Endothelial cell of hepatic sinusoid (primary cell): Measurements from ENCODE around the gene HUS1B.
"Not testable (repeated sequence)": the region's sequence is repeated elsewhere in the genome, so short reads cannot be mapped to it uniquely, and the experiment has no call there.

Experiments
- in situ Hi-C: cut with HindIII; loops from 2 replicates; pipeline ENCODE4 v1.10.0; 2017; ENCODE audit warnings: low sequenced_read_pairs

HUS1B gene

GRCh38 chr6:680251-680650, 23.4 kb upstream of the HUS1B start:
- in situ Hi-C loops, result loop anchor here (5.0 kb wide), 1 partner anchor 48 kb away; no protein-coding TSS in a partner anchor

DNA sequence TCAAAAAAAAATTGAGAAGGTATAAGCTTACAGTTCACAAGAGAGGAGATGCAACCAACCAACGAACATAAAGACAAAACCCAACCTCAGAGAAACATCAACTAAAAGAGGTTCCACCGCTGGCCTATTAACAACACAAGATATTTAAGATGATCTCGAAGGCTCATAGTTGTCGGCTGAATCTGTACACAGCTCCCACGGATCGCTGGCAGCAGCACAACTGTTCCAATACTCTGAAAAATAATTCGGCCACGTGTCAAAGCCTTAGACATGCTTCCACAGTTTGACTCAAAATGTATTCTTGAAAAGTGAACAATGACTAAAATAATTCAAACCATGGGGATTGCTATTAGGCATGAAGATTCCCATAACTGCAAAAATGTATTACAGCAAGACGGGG, 22.4 kb upstream of the HUS1B start:
- in situ Hi-C loops, result no loop called here

DNA sequence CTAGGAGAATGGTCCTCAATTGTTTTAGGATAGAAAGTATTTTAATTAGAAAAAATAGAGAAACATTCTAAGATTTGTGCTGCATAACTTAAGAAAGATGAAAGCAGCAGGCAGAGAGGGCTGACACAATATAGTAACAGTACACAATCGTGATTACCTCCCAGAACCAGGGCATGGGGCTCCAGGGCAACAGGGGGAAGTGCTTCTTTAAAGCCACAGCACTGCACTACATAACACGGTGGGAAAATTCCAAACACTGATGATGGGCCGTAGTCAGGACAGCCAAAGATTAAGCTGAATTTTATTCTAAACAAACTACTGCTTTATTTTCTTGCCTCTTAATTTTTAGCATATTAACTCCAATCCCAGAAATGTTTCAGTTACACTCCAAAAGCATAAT, 21.6 kb upstream of the HUS1B start:
- in situ Hi-C loops, result no loop called here

DNA sequence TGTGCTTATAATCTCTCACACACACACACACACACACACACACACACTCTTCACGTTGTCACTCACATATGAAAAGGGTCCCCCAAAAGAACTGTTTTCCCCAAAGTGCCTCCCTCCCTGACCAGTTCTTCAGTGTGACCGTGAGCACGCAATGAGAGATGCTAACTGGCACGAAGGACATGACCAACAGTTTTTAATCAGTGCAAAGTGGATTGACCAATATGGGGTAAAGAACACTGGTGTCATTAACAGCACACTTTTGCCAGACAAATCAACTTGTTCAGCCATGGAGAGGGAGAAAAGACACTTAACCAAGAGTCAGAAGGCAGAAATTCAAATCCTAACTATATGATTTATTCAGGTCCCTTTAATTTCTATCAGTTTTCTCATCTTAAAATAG, 21.0 kb upstream of the HUS1B start:
- in situ Hi-C loops, result no loop called here

- in situ Hi-C loops, result no loop called here
Observed at GRCh38 chr6:674956-675355, 18.1 kb upstream of the HUS1B start.

- in situ Hi-C loops, result no loop called here
Observed at GRCh38 chr6:674406-674805, 17.5 kb upstream of the HUS1B start.

DNA sequence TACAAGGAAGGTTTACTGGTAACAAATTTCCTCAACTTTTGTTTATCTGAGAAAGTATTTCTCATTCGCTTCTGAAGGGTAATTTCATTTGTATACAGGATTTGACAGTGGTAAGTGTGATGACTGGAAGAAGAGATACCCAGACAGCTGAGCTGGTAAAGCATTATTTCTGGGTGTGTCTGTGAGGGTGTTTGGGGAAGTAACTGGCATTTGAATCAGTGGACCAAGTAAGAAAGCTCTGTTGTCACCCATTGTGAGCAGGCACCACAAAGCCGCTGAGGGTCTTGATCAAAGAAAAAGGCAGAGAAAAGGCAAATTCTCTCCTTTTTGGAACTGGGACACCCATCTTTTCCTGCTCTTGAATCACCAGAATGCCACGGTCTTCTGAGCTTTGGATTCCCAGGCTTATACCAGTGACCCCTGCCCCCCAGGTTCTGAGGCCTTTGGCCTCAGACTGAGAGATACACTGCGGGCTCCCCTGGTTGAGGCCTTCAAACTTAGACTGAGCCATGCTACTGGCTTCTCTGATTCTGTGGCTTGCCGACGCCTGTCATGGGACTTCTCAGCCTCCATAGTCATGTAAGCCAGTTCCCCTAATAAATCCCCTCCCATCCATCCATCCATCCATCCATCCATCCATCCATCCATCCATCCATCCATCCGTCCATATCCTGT, 10.5 kb upstream of the HUS1B start:
- in situ Hi-C loops, result no loop called here

DNA sequence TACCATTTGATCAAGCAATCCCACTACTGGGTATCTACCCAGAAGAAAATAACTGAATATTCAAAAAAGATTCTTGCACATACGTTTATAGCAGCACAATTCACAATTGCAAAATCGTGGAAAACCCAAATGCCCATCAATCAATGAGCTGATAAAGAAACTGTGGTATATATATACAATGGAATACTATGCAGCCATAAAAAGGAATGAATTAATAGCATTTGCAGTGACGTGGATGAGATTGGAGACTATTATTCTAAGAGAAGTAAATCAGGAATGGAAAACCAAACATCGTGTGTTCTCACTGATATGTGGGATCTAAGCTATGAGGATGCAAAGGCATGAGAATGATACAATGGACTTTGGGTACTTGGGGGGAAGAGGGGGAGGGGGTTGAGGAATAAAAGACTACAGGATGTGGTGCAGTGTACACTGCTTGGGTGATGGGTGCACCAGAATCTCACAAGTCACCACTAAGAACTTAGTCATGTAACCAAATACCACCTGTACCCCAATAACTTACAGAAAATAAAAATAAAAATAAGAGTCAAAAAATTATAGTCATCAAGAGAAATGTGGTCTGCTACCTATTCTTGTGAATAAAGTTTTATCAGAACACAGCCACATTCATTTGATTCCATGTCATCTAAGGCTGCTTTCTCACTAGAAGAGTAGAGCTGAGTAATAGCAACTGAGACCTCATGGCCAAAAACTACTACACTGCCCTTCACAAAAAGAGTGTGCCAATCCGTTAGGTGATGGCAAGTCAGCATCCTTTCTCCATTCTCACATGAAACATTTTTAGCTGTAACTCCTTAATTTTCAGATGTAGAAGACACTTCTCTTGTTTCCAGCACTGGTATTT, 8.7 kb upstream of the HUS1B start:
- in situ Hi-C loops, result no loop called here

GRCh38 chr6:663788-664187, 6.9 kb upstream of the HUS1B start:
- in situ Hi-C loops, result not testable (repeated sequence)

GRCh38 chr6:659716-660581, 3.0 kb upstream of the HUS1B start:
- in situ Hi-C loops, result no loop called here

GRCh38 chr6:658244-658643, 1.3 kb upstream of the HUS1B start:
- in situ Hi-C loops, result no loop called here

DNA sequence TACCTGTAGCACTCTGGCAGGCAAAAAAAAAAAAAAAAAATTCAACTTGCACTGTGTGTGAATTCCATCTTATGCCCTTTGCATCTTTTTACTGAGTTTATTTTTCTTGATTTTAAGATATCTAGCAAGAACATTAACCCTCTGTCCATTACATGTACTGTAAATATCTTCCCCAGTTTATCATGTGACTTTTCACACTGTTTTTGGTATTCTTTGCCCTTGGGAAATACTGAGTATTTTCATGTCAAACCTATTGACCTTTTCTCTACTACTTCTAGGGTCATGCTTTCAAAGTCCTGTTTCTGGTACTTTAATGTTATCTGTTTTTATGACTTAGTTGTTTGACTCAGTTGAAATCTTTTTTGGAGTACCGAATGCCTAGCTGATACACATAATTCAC, 843 bp upstream of the HUS1B start:
- in situ Hi-C loops, result no loop called here

GRCh38 chr6:654136-654535, 2.8 kb downstream of the HUS1B start:
- in situ Hi-C loops, result no loop called here

- in situ Hi-C loops, result no loop called here
Observed at GRCh38 chr6:652865-653264, 4.0 kb downstream of the HUS1B start.

- in situ Hi-C loops, result no loop called here
Observed at GRCh38 chr6:650098-650497, 6.8 kb downstream of the HUS1B start.

- in situ Hi-C loops, result no loop called here
Observed at GRCh38 chr6:642805-643204, 14.1 kb downstream of the HUS1B start.

DNA sequence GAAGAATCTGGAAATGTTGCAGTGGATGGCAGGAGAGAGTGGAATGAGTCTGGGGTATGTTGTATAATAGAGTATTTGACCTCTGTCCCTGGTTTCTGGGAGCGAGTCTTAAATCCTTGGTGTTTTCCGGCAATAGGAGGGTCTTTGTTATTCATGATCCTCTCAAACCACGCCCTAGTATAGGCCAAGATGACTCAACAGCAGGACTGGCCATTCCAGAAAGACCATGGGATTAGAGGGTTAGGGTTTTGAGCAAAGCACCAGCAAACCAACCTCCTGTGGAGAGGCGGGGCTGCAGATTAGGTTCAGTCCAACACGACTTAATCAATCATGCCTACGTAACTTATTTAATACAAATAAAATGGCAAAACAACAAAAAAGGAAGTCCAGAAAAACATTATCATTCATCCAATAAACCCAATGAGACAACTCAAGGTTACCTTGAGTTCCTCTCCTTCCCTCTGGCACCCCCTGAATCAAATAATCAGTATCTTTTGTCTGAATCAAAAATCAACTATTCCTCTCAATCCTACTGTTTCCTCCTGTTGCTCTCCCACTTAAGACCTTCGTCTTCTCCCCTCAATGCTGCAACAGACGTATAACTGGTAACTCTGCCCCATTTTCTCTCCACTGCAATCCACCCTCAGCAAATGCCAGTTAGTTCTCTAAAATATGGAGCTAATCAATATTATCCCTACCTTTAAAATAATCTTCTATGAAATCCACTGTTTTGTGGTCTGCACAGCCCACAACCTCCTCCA, 15.5 kb downstream of the HUS1B start:
- in situ Hi-C loops, result no loop called here

- in situ Hi-C loops, result no loop called here
Observed at GRCh38 chr6:636488-636887, 20.4 kb downstream of the HUS1B start.

GRCh38 chr6:635233-635632, 21.7 kb downstream of the HUS1B start:
- in situ Hi-C loops, result no loop called here

DNA sequence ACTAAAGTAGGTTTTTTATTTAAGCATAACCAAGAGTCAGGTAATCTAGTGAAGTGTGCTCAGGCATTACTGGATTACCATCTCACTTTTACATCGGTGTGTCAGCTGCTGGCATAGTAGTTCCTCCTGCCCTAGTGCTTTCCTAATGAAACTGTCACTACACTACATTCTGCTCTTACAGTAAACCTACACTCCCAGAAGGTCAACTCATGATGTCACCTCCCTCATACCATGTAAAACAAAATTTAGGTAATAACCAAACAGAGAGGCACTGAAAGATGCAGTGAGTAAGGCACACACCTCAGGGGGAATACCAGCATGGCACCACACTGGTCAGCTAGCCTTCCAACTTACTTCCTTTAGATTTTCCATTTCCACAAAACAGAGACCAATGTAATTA, 23.3 kb downstream of the HUS1B start:
- in situ Hi-C loops, result loop anchor here (5.0 kb wide), 2 partner anchors 46 to 49 kb away; no protein-coding TSS in a partner anchor

GRCh38 chr6:628766-629165, 28.1 kb downstream of the HUS1B start:
- in situ Hi-C loops, result no loop called here
